SK-N-SH treated with all-trans-retinoic acid at 6 μM for 48 hours (cell line): Measurements from ENCODE around the gene KLHL35.

Experiments used
- ATAC-seq: fragments of 200-7000 bp; cut with Tn5 transposase; 3 replicates; pipeline ENCODE4 v1.9.1; 2020; ENCODE audit warnings: mild to moderate bottlenecking, moderate library complexity
- ARNTL ChIP-seq: fragments of 450-650 bp; formaldehyde crosslinking; IDR thresholded peaks from 2 replicates; pipeline ENCODE4 v1.5.0; 2020; ENCODE audit warnings: low read depth, mild to moderate bottlenecking, moderate library complexity, borderline replicate concordance
- BACH2 ChIP-seq: fragments of 250-450 bp; sonication (Bioruptor Pico); IDR thresholded peaks from 2 replicates; pipeline ENCODE4 v1.9.0; 2021; ENCODE audit warnings: mild to moderate bottlenecking, borderline replicate concordance
- CSDC2 ChIP-seq: fragments of 250-450 bp; sonication (Bioruptor Pico); IDR thresholded peaks from 2 replicates; pipeline ENCODE4 v1.5.0; 2020; ENCODE audit warnings: mild to moderate bottlenecking, moderate library complexity
- ESRRG ChIP-seq: fragments of 250-450 bp; sonication (Bioruptor Pico); IDR thresholded peaks from 2 replicates; pipeline ENCODE4 v1.6.1; 2021; ENCODE audit warnings: mild to moderate bottlenecking
- GLIS3 ChIP-seq: fragments of 250-450 bp; sonication (Bioruptor Pico); IDR thresholded peaks from 2 replicates; pipeline ENCODE4 v1.5.0; 2020; ENCODE audit warnings: mild to moderate bottlenecking, moderate library complexity
- ISL1 ChIP-seq: fragments of 250-450 bp; sonication (Bioruptor Pico); IDR thresholded peaks from 2 replicates; pipeline ENCODE4 v2.1.2; 2022; ENCODE audit warnings: mild to moderate bottlenecking, moderate library complexity
- PPARA ChIP-seq: fragments of 250-450 bp; sonication (Bioruptor Pico); IDR thresholded peaks from 2 replicates; pipeline ENCODE4 v1.5.0; 2020; ENCODE audit warnings: mild to moderate bottlenecking, borderline replicate concordance
- RARB ChIP-seq: fragments of 250-450 bp; sonication (Bioruptor Pico); IDR thresholded peaks from 2 replicates; pipeline ENCODE4 v1.8.0; 2021; ENCODE audit warnings: mild to moderate bottlenecking, moderate library complexity
- SNAI2 ChIP-seq: fragments of 250-450 bp; sonication (Bioruptor Pico); IDR thresholded peaks from 2 replicates; pipeline ENCODE4 v1.5.0; 2020; ENCODE audit warnings: mild to moderate bottlenecking, moderate library complexity
- TCF4 ChIP-seq: fragments of 250-450 bp; sonication (Bioruptor Pico); IDR thresholded peaks from 2 replicates; pipeline ENCODE4 v1.8.0; 2021; ENCODE audit warnings: mild to moderate bottlenecking, moderate library complexity, borderline replicate concordance
- TOX ChIP-seq: fragments of 250-450 bp; sonication (Bioruptor Pico); IDR thresholded peaks from 2 replicates; pipeline ENCODE4 v1.8.0; 2021; ENCODE audit warnings: mild to moderate bottlenecking, moderate library complexity, borderline replicate concordance
- TSHZ2 ChIP-seq: fragments of 250-450 bp; sonication (Bioruptor Pico); IDR thresholded peaks from 2 replicates; pipeline ENCODE4 v1.5.0; 2020; ENCODE audit warnings: mild to moderate bottlenecking, moderate library complexity
- ZFP3 ChIP-seq: fragments of 250-450 bp; sonication (Bioruptor Pico); IDR thresholded peaks from 2 replicates; pipeline ENCODE4 v1.5.0; 2020; ENCODE audit warnings: mild to moderate bottlenecking, moderate library complexity
- ZFP30 ChIP-seq: fragments of 450-650 bp; formaldehyde crosslinking; IDR thresholded peaks from 2 replicates; pipeline ENCODE4 v1.5.0; 2022; ENCODE audit warnings: mild to moderate bottlenecking, moderate library complexity
- ZNF70 ChIP-seq: fragments of 450-650 bp; formaldehyde crosslinking; IDR thresholded peaks from 2 replicates; pipeline ENCODE4 v1.5.0; 2020; ENCODE audit warnings: mild to moderate bottlenecking, moderate library complexity
- ZNF8 ChIP-seq: fragments of 450-650 bp; formaldehyde crosslinking; IDR thresholded peaks from 2 replicates; pipeline ENCODE4 v1.5.0; 2020; ENCODE audit warnings: mild to moderate bottlenecking, moderate library complexity
- TF ChIP-seq, protein P1 (sequence below): fragments of 250-450 bp; sonication (Bioruptor Pico); IDR thresholded peaks from 2 replicates; pipeline ENCODE4 v1.5.1; 2020; ENCODE audit warnings: low read depth, mild to moderate bottlenecking, moderate library complexity
- TF ChIP-seq, protein P2 (sequence below): fragments of 250-450 bp; sonication (Bioruptor Pico); IDR thresholded peaks from 2 replicates; pipeline ENCODE4 v1.8.0; 2021; ENCODE audit warnings: low read depth, mild to moderate bottlenecking, moderate library complexity, borderline replicate concordance

The KLHL35 gene

DNA sequence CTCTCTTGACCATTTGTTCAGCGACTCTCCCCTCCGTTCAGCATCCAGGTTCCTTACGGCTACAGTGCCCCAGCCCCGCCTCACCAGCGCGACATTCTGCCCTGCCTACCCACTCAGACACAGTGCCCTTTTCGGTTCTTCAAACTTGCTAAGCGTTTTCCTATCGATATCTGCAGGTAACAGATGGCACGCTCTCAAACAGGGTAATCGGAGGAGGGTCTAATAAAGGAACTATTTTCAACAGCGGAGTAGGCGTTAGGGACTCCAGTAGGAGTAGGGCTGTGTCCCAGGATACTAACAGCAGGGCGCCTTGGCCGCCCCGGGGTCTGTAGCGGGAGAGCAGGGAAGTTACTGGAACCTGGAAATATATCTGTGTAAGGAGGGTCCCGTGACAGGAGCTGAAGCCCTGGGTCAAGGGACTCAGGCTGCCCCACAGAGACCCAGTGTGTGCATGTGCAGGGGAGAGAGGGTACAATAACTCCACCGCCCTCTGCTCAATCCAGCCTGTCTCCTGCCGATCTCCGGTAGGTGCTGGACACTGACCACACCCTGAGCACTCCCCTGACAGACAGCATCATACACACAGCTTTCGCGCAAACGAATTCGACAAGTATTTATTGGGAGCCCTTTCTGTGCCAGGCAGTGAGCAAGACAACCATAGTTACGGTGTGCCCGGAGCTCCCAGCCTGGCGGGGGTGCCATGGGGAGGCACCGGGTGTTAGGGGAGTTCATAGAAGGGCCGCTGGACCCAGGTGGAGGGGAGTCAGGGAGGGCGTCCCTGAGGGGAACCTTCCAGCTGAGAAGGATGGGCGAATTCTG is 2.1 kb downstream of the KLHL35 start:
- ATAC-seq, result no peak
- TF ChIP-seq ZNF70 (no peak), ZFP30 (CRISPR knock-in tag) (no peak), ISL1 (no peak), ZNF8 (CRISPR knock-in tag) (no peak)

GRCh38 chr11:75429902-75430713 is 2.9 kb downstream of the KLHL35 start:
- peak; percentile 10 for ATAC-seq
- no peak for TF ChIP-seq ZNF70
- no peak for TF ChIP-seq GLIS3
- TF ChIP-seq PPARA (CRISPR knock-in tag), result no peak
- no peak for TF ChIP-seq ZFP3
- TF ChIP-seq, protein P1, sequence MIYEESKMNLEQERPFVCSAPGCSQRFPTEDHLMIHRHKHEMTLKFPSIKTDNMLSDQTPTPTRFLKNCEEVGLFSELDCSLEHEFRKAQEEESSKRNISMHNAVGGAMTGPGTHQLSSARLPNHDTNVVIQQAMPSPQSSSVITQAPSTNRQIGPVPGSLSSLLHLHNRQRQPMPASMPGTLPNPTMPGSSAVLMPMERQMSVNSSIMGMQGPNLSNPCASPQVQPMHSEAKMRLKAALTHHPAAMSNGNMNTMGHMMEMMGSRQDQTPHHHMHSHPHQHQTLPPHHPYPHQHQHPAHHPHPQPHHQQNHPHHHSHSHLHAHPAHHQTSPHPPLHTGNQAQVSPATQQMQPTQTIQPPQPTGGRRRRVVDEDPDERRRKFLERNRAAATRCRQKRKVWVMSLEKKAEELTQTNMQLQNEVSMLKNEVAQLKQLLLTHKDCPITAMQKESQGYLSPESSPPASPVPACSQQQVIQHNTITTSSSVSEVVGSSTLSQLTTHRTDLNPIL (CRISPR knock-in tag), result no peak
- TF ChIP-seq CSDC2 (CRISPR knock-in tag), result no peak; the same call in 1 of the 2 replicates
- TF ChIP-seq TSHZ2 (CRISPR knock-in tag), result no peak
- TF ChIP-seq SNAI2 (CRISPR knock-in tag), result no peak
- TF ChIP-seq BACH2, result no peak

DNA sequence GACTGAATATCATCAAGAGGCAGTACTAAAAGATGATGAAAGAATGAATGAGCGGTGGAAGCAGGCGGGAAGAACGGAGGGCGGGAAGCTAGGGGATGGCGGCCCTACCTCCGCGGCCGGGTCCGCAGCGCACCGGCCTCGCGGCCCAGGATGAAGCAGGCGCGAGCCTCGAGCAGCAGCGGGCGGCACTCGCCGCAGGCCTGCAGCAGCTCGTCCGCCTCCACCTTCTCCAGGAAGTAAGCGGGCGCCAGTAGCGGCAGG is 3.4 kb downstream of the KLHL35 start:
- ATAC-seq, result no peak
- TF ChIP-seq TCF4 (CRISPR knock-in tag) (no peak), TOX (CRISPR knock-in tag) (no peak), ZFP30 (CRISPR knock-in tag) (no peak), RARB (CRISPR knock-in tag) (no peak)

GRCh38 chr11:75428989-75429640 is 3.9 kb downstream of the KLHL35 start:
- no peak for ATAC-seq

GRCh38 chr11:75428281-75428724 is 4.7 kb downstream of the KLHL35 start:
- TF ChIP-seq CSDC2 (CRISPR knock-in tag), result no peak
- no peak for TF ChIP-seq ARNTL (CRISPR knock-in tag)
- no peak for TF ChIP-seq ZFP3
- TF ChIP-seq, all 23 proteins: peak for 0
- peak; percentile 97 for ATAC-seq

More at GRCh38 chr11:75428989-75429640, 3.9 kb downstream of the KLHL35 start:
- TF ChIP-seq ESRRG (CRISPR knock-in tag) (no peak), SNAI2 (CRISPR knock-in tag) (no peak), ISL1 (no peak), TCF4 (CRISPR knock-in tag) (no peak), CSDC2 (CRISPR knock-in tag) (no peak)
- TF ChIP-seq, all 23 proteins: peak for 0

- TF ChIP-seq CSDC2 (CRISPR knock-in tag) (no peak), ZFP30 (CRISPR knock-in tag) (no peak), ZNF70 (no peak), TCF4 (CRISPR knock-in tag) (no peak), TOX (CRISPR knock-in tag) (no peak), RARB (CRISPR knock-in tag) (no peak), ESRRG (CRISPR knock-in tag) (no peak)
- TF ChIP-seq, protein P2, sequence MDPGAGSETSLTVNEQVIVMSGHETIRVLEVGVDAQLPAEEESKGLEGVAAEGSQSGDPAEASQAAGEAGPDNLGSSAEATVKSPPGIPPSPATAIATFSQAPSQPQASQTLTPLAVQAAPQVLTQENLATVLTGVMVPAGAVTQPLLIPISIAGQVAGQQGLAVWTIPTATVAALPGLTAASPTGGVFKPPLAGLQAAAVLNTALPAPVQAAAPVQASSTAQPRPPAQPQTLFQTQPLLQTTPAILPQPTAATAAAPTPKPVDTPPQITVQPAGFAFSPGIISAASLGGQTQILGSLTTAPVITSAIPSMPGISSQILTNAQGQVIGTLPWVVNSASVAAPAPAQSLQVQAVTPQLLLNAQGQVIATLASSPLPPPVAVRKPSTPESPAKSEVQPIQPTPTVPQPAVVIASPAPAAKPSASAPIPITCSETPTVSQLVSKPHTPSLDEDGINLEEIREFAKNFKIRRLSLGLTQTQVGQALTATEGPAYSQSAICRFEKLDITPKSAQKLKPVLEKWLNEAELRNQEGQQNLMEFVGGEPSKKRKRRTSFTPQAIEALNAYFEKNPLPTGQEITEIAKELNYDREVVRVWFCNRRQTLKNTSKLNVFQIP (CRISPR knock-in tag), result no peak
- no peak for ATAC-seq
These were observed 5.8 kb downstream of the KLHL35 start for GRCh38 chr11:75427181-75427580.
